ENCODE data around the gene B3GNT3.

Gene B3GNT3

DNA sequence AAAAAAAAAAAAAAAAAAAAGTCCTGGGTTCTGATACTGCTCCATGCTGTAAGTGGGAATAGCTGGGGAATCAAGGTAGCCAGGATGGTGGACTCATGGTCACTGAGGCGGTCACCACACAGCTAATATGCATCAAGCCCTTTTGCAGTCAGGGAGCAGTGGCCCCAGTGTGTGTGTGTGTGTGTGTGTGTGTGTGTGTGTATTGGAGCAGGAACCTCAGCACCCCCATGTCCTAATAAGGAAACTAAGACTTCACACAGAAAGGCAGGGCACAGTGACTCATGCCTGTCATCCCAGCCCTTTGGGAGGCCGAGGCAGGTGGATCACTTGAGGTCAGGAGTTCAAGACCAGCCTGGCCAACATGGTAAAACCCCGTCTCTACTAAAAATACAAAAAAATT lies 12.0 kb downstream of the B3GNT3 start:
- Histone ChIP-seq H3K27ac (ENCODE audit: low read length) (no peak overlapping the region), H3K4me3 (ENCODE audit: low read depth in 1 of 2, low read length in 2 of 2) (no peak overlapping the region), H3K4me1 (ENCODE audit: insufficient read depth, low read length) (peaks cover 6% of the 10 kb centered on the region; the same call in 1 of the 2 replicates), H3K27me3 (ENCODE audit: insufficient read depth, low read length, poor library complexity) (peaks cover 10% of the 10 kb centered on the region), H3K9ac (ENCODE audit: low read depth, low read length) (no peak overlapping the region), H3K79me2 (ENCODE audit: insufficient read depth, low read length) (no peaks in the 10 kb centered on the region), H3K4me2 (ENCODE audit: insufficient read depth, low read length) (no peak overlapping the region), H2AFZ (ENCODE audit: low read depth, low read length) (no peak overlapping the region), H3K9me3 (ENCODE audit: insufficient read depth, low read length, severe bottlenecking) (no peaks in the 10 kb centered on the region), H4K20me1 (ENCODE audit: insufficient read depth, low read length) (no peaks in the 10 kb centered on the region), H3K36me3 (ENCODE audit: insufficient read depth, low read length) (no peaks in the 10 kb centered on the region)
- DNase-seq (no peak), ATAC-seq (ENCODE audit: insufficient read depth, low read depth) (no peak)
- no peak for TF ChIP-seq EZH2 (IDR thresholded peaks at IDR 0.05; ENCODE audit: borderline replicate concordance, low read depth, low read length, severe bottlenecking)
- TF ChIP-seq, protein P1, sequence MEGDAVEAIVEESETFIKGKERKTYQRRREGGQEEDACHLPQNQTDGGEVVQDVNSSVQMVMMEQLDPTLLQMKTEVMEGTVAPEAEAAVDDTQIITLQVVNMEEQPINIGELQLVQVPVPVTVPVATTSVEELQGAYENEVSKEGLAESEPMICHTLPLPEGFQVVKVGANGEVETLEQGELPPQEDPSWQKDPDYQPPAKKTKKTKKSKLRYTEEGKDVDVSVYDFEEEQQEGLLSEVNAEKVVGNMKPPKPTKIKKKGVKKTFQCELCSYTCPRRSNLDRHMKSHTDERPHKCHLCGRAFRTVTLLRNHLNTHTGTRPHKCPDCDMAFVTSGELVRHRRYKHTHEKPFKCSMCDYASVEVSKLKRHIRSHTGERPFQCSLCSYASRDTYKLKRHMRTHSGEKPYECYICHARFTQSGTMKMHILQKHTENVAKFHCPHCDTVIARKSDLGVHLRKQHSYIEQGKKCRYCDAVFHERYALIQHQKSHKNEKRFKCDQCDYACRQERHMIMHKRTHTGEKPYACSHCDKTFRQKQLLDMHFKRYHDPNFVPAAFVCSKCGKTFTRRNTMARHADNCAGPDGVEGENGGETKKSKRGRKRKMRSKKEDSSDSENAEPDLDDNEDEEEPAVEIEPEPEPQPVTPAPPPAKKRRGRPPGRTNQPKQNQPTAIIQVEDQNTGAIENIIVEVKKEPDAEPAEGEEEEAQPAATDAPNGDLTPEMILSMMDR (IDR thresholded peaks at IDR 0.05; ENCODE audit: borderline replicate concordance, extremely low read depth, low read length, poor library complexity, severe bottlenecking) = no peak

DNA sequence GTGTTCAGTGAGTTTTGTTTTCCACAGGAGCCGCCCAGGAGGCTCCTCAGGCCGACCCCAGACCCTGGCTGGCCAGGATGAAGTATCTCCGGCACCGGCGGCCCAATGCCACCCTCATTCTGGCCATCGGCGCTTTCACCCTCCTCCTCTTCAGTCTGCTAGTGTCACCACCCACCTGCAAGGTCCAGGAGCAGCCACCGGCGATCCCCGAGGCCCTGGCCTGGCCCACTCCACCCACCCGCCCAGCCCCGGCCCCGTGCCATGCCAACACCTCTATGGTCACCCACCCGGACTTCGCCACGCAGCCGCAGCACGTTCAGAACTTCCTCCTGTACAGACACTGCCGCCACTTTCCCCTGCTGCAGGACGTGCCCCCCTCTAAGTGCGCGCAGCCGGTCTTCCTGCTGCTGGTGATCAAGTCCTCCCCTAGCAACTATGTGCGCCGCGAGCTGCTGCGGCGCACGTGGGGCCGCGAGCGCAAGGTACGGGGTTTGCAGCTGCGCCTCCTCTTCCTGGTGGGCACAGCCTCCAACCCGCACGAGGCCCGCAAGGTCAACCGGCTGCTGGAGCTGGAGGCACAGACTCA lies 12.9 kb downstream of the B3GNT3 start:
- H3K4me2 ChIP-seq (ENCODE audit: insufficient read depth, low read length) = no peak overlapping the region
- H3K36me3 ChIP-seq (ENCODE audit: insufficient read depth, low read length) = no peaks in the 10 kb centered on the region
- DNase-seq = peak; percentile 32
- H4K20me1 ChIP-seq (ENCODE audit: insufficient read depth, low read length) = no peaks in the 10 kb centered on the region
- no peak overlapping the region for H3K4me3 ChIP-seq (ENCODE audit: low read depth in 1 of 2, low read length in 2 of 2)
- ATAC-seq (ENCODE audit: insufficient read depth, low read depth) = peak; percentile 66; the same call in 2 of the 3 replicates
- TF ChIP-seq, protein P1 (IDR thresholded peaks at IDR 0.05; ENCODE audit: borderline replicate concordance, extremely low read depth, low read length, poor library complexity, severe bottlenecking) = no peak
- no peak for TF ChIP-seq EZH2 (IDR thresholded peaks at IDR 0.05; ENCODE audit: borderline replicate concordance, low read depth, low read length, severe bottlenecking)
- no peak overlapping the region for H2AFZ ChIP-seq (ENCODE audit: low read depth, low read length)
- H3K4me1 ChIP-seq (ENCODE audit: insufficient read depth, low read length) = peaks cover 6% of the 10 kb centered on the region; the same call in 1 of the 2 replicates
- H3K9me3 ChIP-seq (ENCODE audit: insufficient read depth, low read length, severe bottlenecking) = no peaks in the 10 kb centered on the region
- H3K27ac ChIP-seq (ENCODE audit: low read length) = no peak overlapping the region
- no peaks in the 10 kb centered on the region for H3K79me2 ChIP-seq (ENCODE audit: insufficient read depth, low read length)
- no peak overlapping the region for H3K9ac ChIP-seq (ENCODE audit: low read depth, low read length)
- peaks cover 10% of the 10 kb centered on the region for H3K27me3 ChIP-seq (ENCODE audit: insufficient read depth, low read length, poor library complexity)

DNA sequence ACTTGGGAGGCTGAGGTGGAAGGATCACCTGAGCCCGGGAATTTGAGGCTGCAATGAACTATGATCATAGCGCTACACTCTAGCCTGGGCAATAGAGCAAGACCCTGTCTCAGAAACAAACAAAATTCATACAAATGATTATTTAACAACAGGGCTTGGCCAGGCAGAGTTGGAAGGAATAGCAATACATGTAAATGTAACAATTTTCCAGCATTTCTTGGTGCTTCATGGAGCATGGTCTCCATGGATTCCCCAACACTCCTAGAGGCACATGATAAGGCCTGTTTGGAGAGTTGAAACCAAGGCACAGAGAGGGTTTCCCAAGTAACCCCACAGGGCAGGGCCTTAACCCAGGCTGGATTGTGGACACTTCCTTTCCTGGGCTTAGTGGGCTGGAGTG lies 16.2 kb downstream of the B3GNT3 start:
- DNase-seq = no peak
- H3K4me3 ChIP-seq (ENCODE audit: low read depth in 1 of 2, low read length in 2 of 2) = no peak overlapping the region
- TF ChIP-seq, protein P1 (IDR thresholded peaks at IDR 0.05; ENCODE audit: borderline replicate concordance, extremely low read depth, low read length, poor library complexity, severe bottlenecking) = no peak
- no peak for TF ChIP-seq EZH2 (IDR thresholded peaks at IDR 0.05; ENCODE audit: borderline replicate concordance, low read depth, low read length, severe bottlenecking)
- no peak overlapping the region for H3K27ac ChIP-seq (ENCODE audit: low read length)
- H3K9ac ChIP-seq (ENCODE audit: low read depth, low read length) = no peak overlapping the region
- H3K79me2 ChIP-seq (ENCODE audit: insufficient read depth, low read length) = no peaks in the 10 kb centered on the region
- H4K20me1 ChIP-seq (ENCODE audit: insufficient read depth, low read length) = no peaks in the 10 kb centered on the region
- peaks cover 10% of the 10 kb centered on the region for H3K27me3 ChIP-seq (ENCODE audit: insufficient read depth, low read length, poor library complexity)
- H3K4me2 ChIP-seq (ENCODE audit: insufficient read depth, low read length) = no peak overlapping the region
- H2AFZ ChIP-seq (ENCODE audit: low read depth, low read length) = no peak overlapping the region
- no peaks in the 10 kb centered on the region for H3K36me3 ChIP-seq (ENCODE audit: insufficient read depth, low read length)
- H3K9me3 ChIP-seq (ENCODE audit: insufficient read depth, low read length, severe bottlenecking) = no peaks in the 10 kb centered on the region
- no peak for ATAC-seq (ENCODE audit: insufficient read depth, low read depth)
- H3K4me1 ChIP-seq (ENCODE audit: insufficient read depth, low read length) = no peaks in the 10 kb centered on the region
